Ascending aorta (tissue), 2 donors: Measurements from ENCODE around the gene ATP6V0C. TPM values are rescaled to one million over a fixed set of nuclear protein-coding genes. Genes with fewer than 3 reads are reported as not detected.
A peak's percentile ranks its signal among the peaks of the same experiment; 100 is the strongest.

ENCODE experiments used
- DNase-seq, 2 donors: peaks; one replicate each; pipeline ENCODE4 v3.0.0-alpha.2; 2019; ENCODE audit warnings: low spot score in 2 of 2
- H3K27ac ChIP-seq, 2 donors: fragments of 200-600 bp; sonication (generic); one replicate each; pipeline ENCODE4 v1.5.1; 2016 to 2017; ENCODE audit warnings: mild to moderate bottlenecking in 1 of 2
- H3K27me3 ChIP-seq: fragments of 200-600 bp; sonication (generic); one replicate; pipeline ENCODE4 v1.5.1; 2017
- H3K36me3 ChIP-seq, 2 donors: fragments of 200-600 bp; sonication (generic); one replicate each; pipeline ENCODE4 v1.5.1; 2016
- H3K4me1 ChIP-seq, 2 donors: fragments of 200-600 bp; sonication (generic); one replicate each; pipeline ENCODE4 v1.5.1; 2016 to 2017; ENCODE audit warnings: mild to moderate bottlenecking in 1 of 2
- H3K4me3 ChIP-seq, 2 donors: fragments of 200-600 bp; sonication (generic); one replicate each; pipeline ENCODE4 v1.5.1; 2016 to 2017; ENCODE audit warnings: mild to moderate bottlenecking in 1 of 2
- H3K9me3 ChIP-seq, 2 donors: fragments of 200-600 bp; sonication (generic); one replicate each; pipeline ENCODE4 v1.5.1; 2016
- intact Hi-C: fragments of 100-400 bp; cut with DNase I; formaldehyde crosslinking; loops from one replicate; pipeline ENCODE4 v1.15.1; 2023
- total RNA-seq: library from RNA; depleted of rRNA; stranded (reverse); fragments of >200 nt; gene quantifications from one replicate; pipeline ENCODE4 v1.1.0, GENCODE V29; 2016
- TF ChIP-seq, protein P1 (sequence below), 3 experiments: fragments of 200-600 bp in 2 of 3; fragments of 450-650 bp in 1 of 3; sonication (generic) in 2 of 3; IDR thresholded peaks; one replicate each; pipeline ENCODE4 v1.5.1; 2016 to 2019; ENCODE audit warnings: antibody characterized with exemption in 3 of 3, mild to moderate bottlenecking in 1 of 3, moderate library complexity in 1 of 3

ATP6V0C gene
- total RNA-seq, 1 donor from 2014 or later, result 91.9 TPM

DNA sequence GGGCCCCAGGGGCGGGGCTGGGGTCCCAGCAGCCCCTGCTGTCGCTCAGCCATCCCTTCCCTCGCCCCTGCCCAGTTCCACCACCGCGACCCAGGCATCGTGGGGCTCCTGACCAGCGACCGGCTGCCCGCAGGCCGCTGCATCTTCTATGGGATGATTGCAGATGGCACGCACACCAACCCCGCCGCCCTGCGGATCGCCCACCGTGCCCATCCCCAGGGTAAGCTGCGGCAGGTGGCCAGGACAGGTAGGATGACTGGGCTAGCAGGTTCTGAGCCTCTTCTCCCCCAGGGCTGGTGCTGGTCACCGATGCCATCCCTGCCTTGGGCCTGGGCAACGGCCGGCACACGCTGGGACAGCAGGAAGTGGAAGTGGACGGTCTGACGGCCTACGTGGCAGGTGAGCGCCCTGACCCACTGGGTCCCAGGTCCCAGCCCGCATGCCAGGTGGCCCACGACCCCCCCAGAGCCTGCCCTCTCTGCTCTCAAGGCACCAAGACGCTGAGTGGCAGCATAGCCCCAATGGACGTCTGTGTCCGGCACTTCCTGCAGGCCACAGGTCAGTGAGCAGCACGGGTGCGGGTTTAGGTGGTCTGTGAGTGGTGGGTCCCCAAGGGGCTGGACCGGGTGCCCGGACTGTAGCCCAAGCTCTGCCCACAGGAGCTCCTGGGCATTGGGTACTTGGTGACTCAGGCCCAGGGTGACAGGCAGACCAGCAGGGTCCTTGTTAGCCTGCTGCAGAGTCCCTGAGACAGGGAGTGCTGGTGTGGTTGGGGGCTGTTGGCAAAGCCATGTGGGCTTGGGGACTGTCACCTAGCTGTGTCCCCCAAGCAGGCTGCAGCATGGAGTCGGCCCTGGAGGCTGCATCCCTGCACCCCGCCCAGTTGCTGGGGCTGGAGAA, 14.7 kb downstream of the ATP6V0C start:
- H3K27me3 ChIP-seq, result no peaks in the 10 kb centered on the region
- peaks cover 32 to 47% of the 10 kb centered on the region in 2 donors for H3K36me3 ChIP-seq
- TF ChIP-seq, protein P1, sequence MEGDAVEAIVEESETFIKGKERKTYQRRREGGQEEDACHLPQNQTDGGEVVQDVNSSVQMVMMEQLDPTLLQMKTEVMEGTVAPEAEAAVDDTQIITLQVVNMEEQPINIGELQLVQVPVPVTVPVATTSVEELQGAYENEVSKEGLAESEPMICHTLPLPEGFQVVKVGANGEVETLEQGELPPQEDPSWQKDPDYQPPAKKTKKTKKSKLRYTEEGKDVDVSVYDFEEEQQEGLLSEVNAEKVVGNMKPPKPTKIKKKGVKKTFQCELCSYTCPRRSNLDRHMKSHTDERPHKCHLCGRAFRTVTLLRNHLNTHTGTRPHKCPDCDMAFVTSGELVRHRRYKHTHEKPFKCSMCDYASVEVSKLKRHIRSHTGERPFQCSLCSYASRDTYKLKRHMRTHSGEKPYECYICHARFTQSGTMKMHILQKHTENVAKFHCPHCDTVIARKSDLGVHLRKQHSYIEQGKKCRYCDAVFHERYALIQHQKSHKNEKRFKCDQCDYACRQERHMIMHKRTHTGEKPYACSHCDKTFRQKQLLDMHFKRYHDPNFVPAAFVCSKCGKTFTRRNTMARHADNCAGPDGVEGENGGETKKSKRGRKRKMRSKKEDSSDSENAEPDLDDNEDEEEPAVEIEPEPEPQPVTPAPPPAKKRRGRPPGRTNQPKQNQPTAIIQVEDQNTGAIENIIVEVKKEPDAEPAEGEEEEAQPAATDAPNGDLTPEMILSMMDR (IDR thresholded peaks at IDR 0.05), result no peak
- no peak overlapping the region for H3K27ac ChIP-seq
- H3K4me3 ChIP-seq, result no peak overlapping the region
- peaks cover 0 to 11% of the 10 kb centered on the region in 2 donors for H3K4me1 ChIP-seq
- intact Hi-C loops, result no loop called here
- H3K9me3 ChIP-seq, result no peaks in the 10 kb centered on the region
- DNase-seq, result peak in 1 of 2 donors; percentile 6

DNA sequence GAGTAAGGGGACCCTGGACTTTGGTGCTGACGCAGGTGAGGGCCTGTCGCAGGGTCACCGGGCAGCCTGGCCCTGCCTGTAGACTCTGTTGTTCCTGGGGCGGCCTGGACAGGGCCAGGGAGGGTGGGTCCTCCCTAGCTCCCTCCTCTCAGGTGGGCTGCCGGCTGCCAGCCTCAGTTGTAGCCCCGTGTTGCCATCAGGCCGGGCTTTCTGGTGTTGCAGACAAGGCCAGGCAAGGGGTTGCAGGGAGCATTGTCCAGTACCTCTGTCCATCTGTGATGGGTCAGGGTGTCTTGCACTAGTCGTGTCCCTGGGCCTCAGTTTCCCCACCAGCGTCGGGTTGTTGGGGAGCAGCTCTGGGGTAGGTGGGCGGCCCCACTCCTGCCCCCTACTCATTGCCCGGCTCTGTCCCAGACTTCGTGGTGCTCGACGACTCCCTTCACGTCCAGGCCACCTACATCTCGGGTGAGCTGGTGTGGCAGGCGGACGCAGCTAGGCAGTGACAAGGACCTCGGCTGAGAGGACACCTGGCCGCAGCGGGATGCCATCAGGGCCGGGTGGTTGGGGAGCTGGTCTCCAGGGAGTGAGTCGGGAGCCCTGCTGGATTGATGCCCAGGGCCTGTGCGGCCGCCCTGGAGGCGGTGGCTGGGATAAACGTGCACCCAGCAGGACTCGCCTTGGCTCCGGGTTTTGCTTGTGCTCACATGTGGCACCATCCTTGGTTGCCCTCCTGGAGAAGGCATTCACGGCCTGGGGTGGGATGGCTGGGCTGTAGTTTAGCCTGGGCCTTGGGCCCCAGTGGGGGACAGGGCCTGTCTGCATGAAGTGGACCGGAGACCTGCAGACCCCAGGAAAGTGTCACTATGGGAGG, 15.5 kb downstream of the ATP6V0C start:
- no peak overlapping the region for H3K4me3 ChIP-seq
- no peak overlapping the region for H3K27ac ChIP-seq
- intact Hi-C loops, result no loop called here
- H3K4me1 ChIP-seq, result peaks cover 0 to 11% of the 10 kb centered on the region in 2 donors
- H3K27me3 ChIP-seq, result no peaks in the 10 kb centered on the region
- no peak for DNase-seq
- TF ChIP-seq, protein P1 (IDR thresholded peaks at IDR 0.05), result no peak
- H3K36me3 ChIP-seq, result peaks cover 25 to 40% of the 10 kb centered on the region in 2 donors
- no peaks in the 10 kb centered on the region for H3K9me3 ChIP-seq

DNA sequence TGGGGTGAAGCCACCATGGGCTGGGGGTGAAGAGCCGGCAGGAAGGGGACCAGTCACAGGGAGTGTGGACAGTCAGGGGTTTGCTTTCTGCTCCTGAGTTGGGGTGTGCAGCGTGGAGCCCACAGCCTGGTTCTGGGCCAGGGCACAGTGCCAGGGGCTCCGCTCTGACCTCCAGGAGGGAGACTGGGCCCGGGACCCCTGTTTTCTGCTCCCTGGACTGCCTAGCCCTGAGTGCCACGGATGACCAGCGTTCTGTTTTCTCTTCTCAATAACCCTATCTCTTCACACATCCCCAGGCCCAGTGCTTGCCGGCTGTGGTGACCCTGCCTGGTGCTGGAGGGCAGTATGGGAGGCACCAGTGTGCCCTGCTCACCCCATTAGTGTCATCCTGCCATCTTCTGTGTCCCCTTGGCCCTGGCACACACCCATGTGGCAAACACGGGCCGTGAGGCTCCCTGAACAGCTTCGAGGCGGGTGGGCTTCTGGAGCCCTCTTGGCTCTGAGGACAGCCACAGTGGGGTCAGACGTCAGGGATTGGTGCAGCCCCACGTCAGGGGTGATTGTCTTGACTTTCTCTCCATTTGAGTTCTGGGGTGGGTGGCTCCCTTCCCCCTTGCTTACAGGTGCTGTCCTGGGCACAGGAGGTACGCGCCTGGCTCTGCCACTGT, 16.3 kb downstream of the ATP6V0C start:
- H3K4me1 ChIP-seq, result peaks cover 0 to 11% of the 10 kb centered on the region in 2 donors
- no peaks in the 10 kb centered on the region for H3K9me3 ChIP-seq
- peaks cover 21 to 34% of the 10 kb centered on the region in 2 donors for H3K36me3 ChIP-seq
- H3K27me3 ChIP-seq, result no peaks in the 10 kb centered on the region
- H3K4me3 ChIP-seq, result no peak overlapping the region
- TF ChIP-seq, protein P1 (IDR thresholded peaks at IDR 0.05), result no peak
- H3K27ac ChIP-seq, result no peak overlapping the region
- DNase-seq, result no peak
- intact Hi-C loops, result loop anchor here (5.0 to 10.0 kb wide), 5 partner anchors 142 to 1218 kb away; partner anchors contain the start of genes FLYWCH1, HCFC1R1, THOC6 and TNFRSF12A

DNA sequence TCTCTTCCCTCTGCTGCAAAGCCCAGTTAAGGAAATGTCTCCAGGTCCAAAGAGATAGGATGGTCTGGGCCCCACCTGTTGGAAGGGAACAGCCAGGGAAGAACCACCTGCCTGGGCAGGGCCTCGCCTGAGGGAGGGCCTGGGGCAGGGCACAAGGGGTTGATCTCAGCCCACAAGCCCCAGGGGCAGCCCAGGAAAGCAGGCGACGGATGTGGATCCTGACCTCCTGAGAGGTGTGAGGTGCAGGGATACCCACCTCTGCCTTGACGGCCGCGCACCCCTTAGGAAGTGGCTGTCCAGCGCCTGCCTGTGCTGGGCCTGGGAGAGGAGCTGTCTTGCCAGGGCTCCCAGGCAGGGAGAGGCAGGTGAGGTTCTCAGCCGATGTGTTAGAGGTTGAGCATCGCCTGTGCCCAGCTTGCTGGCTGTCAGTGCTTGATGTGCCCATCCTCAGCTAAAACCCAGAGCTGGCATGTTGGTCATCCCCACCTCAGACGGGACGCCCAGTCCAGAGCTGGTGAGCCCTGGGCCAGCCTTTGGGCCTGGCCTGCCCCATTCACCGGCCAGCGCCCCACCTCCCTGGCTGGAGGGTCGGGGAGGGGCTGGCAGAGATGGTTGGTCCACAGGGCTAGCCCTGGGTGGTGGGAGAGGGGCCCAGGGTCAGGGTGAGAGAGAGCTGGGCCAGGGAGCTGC, 17.0 kb downstream of the ATP6V0C start:
- Histone ChIP-seq H3K27ac (peak overlapping the region; percentile 88 to 97), H3K9me3 (no peaks in the 10 kb centered on the region), H3K4me3 (peak overlapping the region in 1 of 2 donors; percentile 80), H3K27me3 (no peaks in the 10 kb centered on the region), H3K36me3 (peaks cover 20 to 31% of the 10 kb centered on the region in 2 donors), H3K4me1 (peaks cover 0 to 11% of the 10 kb centered on the region in 2 donors)
- intact Hi-C loops, result loop anchor here (1.0 to 10.0 kb wide), 6 partner anchors 73 to 1218 kb away; partner anchors contain the start of genes FLYWCH1, HCFC1R1, THOC6 and TNFRSF12A
- TF ChIP-seq, protein P1 (IDR thresholded peaks at IDR 0.05), result no peak
- DNase-seq, result no peak
